Dendritic cell treated with granulocyte-macrophage colony-stimulating factor and Interleukin-4, amounts not matched to agents 40 ng/mL and 50 ng/mL, for 4 days (primary cell): Measurements from ENCODE around the gene MACF1.

Source experiments
- H3K27ac Mint-ChIP-seq: one replicate; pipeline ENCODE4 v1.8.0; 2022; ENCODE audit warnings: mild to moderate bottlenecking, mixed read lengths
- H3K27me3 Mint-ChIP-seq: one replicate; pipeline ENCODE4 v1.8.0; 2022; ENCODE audit warnings: mild to moderate bottlenecking, mixed read lengths
- H3K36me3 Mint-ChIP-seq: one replicate; pipeline ENCODE4 v1.8.0; 2022; ENCODE audit warnings: low read depth, mixed read lengths
- H3K4me1 Mint-ChIP-seq: one replicate; pipeline ENCODE4 v1.8.0; 2022; ENCODE audit warnings: low read depth, mixed read lengths
- H3K4me3 Mint-ChIP-seq: one replicate; pipeline ENCODE4 v1.8.0; 2022; ENCODE audit warnings: mild to moderate bottlenecking, moderate library complexity, mixed read lengths
- H3K9me3 Mint-ChIP-seq: one replicate; pipeline ENCODE4 v1.8.0; 2022; ENCODE audit warnings: mixed read lengths
- intact Hi-C: fragments of 100-400 bp; cut with micrococcal nuclease; formaldehyde crosslinking; loops from one replicate; pipeline ENCODE4 v1.15.0; 2022

MACF1 gene

GRCh38 chr1:39369565-39369964 lies 165.1 kb downstream of the MACF1 start:
- Mint-ChIP-seq H3K36me3 (peaks cover 97% of the 10 kb centered on the region), H3K9me3 (no peaks in the 10 kb centered on the region), H3K27ac (no peak overlapping the region), H3K27me3 (no peaks in the 10 kb centered on the region), H3K4me1 (no peaks in the 10 kb centered on the region), H3K4me3 (no peak overlapping the region)
- intact Hi-C loops: no loop called here

GRCh38 chr1:39370602-39371001 lies 166.1 kb downstream of the MACF1 start:
- Mint-ChIP-seq H3K27ac (no peak overlapping the region), H3K36me3 (peaks cover 98% of the 10 kb centered on the region), H3K4me1 (no peaks in the 10 kb centered on the region), H3K27me3 (no peaks in the 10 kb centered on the region), H3K4me3 (no peak overlapping the region), H3K9me3 (no peaks in the 10 kb centered on the region)
- intact Hi-C loops: no loop called here

- Mint-ChIP-seq H3K9me3 (no peaks in the 10 kb centered on the region), H3K4me3 (no peak overlapping the region), H3K27ac (no peak overlapping the region), H3K27me3 (no peaks in the 10 kb centered on the region), H3K36me3 (peaks cover 94% of the 10 kb centered on the region), H3K4me1 (no peaks in the 10 kb centered on the region)
- intact Hi-C loops: no loop called here
Observed at GRCh38 chr1:39372105-39372504, 167.6 kb downstream of the MACF1 start.

- H3K36me3 Mint-ChIP-seq: peaks cover 91% of the 10 kb centered on the region
- H3K27me3 Mint-ChIP-seq: no peaks in the 10 kb centered on the region
- no peaks in the 10 kb centered on the region for H3K4me1 Mint-ChIP-seq
- no peak overlapping the region for H3K27ac Mint-ChIP-seq
- no peaks in the 10 kb centered on the region for H3K9me3 Mint-ChIP-seq
- intact Hi-C loops: no loop called here
- H3K4me3 Mint-ChIP-seq: no peak overlapping the region
Observed at GRCh38 chr1:39376656-39377055, 172.2 kb downstream of the MACF1 start.

GRCh38 chr1:39378377-39378776 lies 173.9 kb downstream of the MACF1 start:
- no peak overlapping the region for H3K27ac Mint-ChIP-seq
- H3K27me3 Mint-ChIP-seq: no peaks in the 10 kb centered on the region
- no peak overlapping the region for H3K4me3 Mint-ChIP-seq
- intact Hi-C loops: no loop called here
- no peaks in the 10 kb centered on the region for H3K4me1 Mint-ChIP-seq
- H3K36me3 Mint-ChIP-seq: peaks cover 91% of the 10 kb centered on the region
- no peaks in the 10 kb centered on the region for H3K9me3 Mint-ChIP-seq

GRCh38 chr1:39379187-39379586 lies 174.7 kb downstream of the MACF1 start:
- H3K9me3 Mint-ChIP-seq: no peaks in the 10 kb centered on the region
- no peaks in the 10 kb centered on the region for H3K27me3 Mint-ChIP-seq
- no peak overlapping the region for H3K4me3 Mint-ChIP-seq
- peaks cover 92% of the 10 kb centered on the region for H3K36me3 Mint-ChIP-seq
- intact Hi-C loops: no loop called here
- no peaks in the 10 kb centered on the region for H3K4me1 Mint-ChIP-seq
- no peak overlapping the region for H3K27ac Mint-ChIP-seq

- Mint-ChIP-seq H3K27ac (no peak overlapping the region), H3K9me3 (no peaks in the 10 kb centered on the region), H3K36me3 (peaks cover 92% of the 10 kb centered on the region), H3K27me3 (no peaks in the 10 kb centered on the region), H3K4me1 (no peaks in the 10 kb centered on the region), H3K4me3 (no peak overlapping the region)
- intact Hi-C loops: no loop called here
Observed at GRCh38 chr1:39380036-39380435, 175.5 kb downstream of the MACF1 start.

GRCh38 chr1:39381839-39382238 lies 177.3 kb downstream of the MACF1 start:
- intact Hi-C loops: no loop called here
- H3K36me3 Mint-ChIP-seq: peaks cover 95% of the 10 kb centered on the region

GRCh38 chr1:39384305-39384704 lies 179.8 kb downstream of the MACF1 start:
- intact Hi-C loops: no loop called here
- no peaks in the 10 kb centered on the region for H3K9me3 Mint-ChIP-seq
- H3K27me3 Mint-ChIP-seq: no peaks in the 10 kb centered on the region
- H3K4me1 Mint-ChIP-seq: no peaks in the 10 kb centered on the region
- no peak overlapping the region for H3K4me3 Mint-ChIP-seq
- peaks cover 99% of the 10 kb centered on the region for H3K36me3 Mint-ChIP-seq
- no peak overlapping the region for H3K27ac Mint-ChIP-seq

More at GRCh38 chr1:39381839-39382238, 177.3 kb downstream of the MACF1 start:
- Mint-ChIP-seq H3K27me3 (no peaks in the 10 kb centered on the region), H3K4me3 (no peak overlapping the region), H3K9me3 (no peaks in the 10 kb centered on the region), H3K27ac (no peak overlapping the region), H3K4me1 (no peaks in the 10 kb centered on the region)

- no peaks in the 10 kb centered on the region for H3K4me1 Mint-ChIP-seq
- H3K9me3 Mint-ChIP-seq: no peaks in the 10 kb centered on the region
- H3K36me3 Mint-ChIP-seq: peaks cover 98% of the 10 kb centered on the region
- no peak overlapping the region for H3K4me3 Mint-ChIP-seq
- no peak overlapping the region for H3K27ac Mint-ChIP-seq
- H3K27me3 Mint-ChIP-seq: no peaks in the 10 kb centered on the region
- intact Hi-C loops: no loop called here
Observed at GRCh38 chr1:39385067-39385988, 180.8 kb downstream of the MACF1 start.

- peaks cover 93% of the 10 kb centered on the region for H3K36me3 Mint-ChIP-seq
- H3K4me1 Mint-ChIP-seq: peaks cover 10% of the 10 kb centered on the region
- H3K4me3 Mint-ChIP-seq: no peak overlapping the region
- no peak overlapping the region for H3K27ac Mint-ChIP-seq
- no peaks in the 10 kb centered on the region for H3K27me3 Mint-ChIP-seq
- intact Hi-C loops: no loop called here
- no peaks in the 10 kb centered on the region for H3K9me3 Mint-ChIP-seq
Observed at GRCh38 chr1:39386997-39387396, 182.5 kb downstream of the MACF1 start.

GRCh38 chr1:39387452-39387851 lies 183.0 kb downstream of the MACF1 start:
- Mint-ChIP-seq H3K27me3 (no peaks in the 10 kb centered on the region), H3K27ac (no peak overlapping the region), H3K4me1 (peaks cover 12% of the 10 kb centered on the region), H3K9me3 (no peaks in the 10 kb centered on the region), H3K4me3 (no peak overlapping the region), H3K36me3 (peaks cover 89% of the 10 kb centered on the region)
- intact Hi-C loops: no loop called here

GRCh38 chr1:39391691-39392679 lies 187.5 kb downstream of the MACF1 start:
- Mint-ChIP-seq H3K9me3 (no peaks in the 10 kb centered on the region), H3K4me3 (no peak overlapping the region), H3K27ac (peak overlapping the region; percentile 54), H3K4me1 (peaks cover 40% of the 10 kb centered on the region), H3K36me3 (peaks cover 57% of the 10 kb centered on the region), H3K27me3 (no peaks in the 10 kb centered on the region)
- intact Hi-C loops: no loop called here
